ENCODE results near the gene SCARF2.

DNA sequence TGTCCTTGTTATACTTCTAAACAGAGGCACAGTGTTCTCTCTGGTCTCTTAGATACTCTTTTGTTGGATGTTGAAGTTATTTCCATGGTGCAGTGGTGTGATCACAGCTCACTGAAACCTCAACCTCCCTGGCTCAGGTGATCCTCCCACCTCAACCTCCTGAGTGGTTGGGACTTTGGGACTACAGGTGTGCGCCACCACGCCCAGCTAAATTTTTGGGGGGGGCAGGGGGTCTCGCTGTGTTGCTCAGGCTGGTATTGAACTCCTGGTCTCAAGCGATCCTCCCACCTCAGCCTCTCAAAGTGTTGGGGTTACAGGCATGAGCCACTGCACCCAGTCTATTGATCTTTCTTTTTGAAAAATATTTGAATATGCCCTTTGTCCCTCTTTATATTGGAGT, 28.7 kb downstream of the SCARF2 start:
- no peak for TF ChIP-seq CTCF (IDR thresholded peaks at IDR 0.05)
- TF ChIP-seq POLR2A (IDR thresholded peaks at IDR 0.05): no peak

Data from esophagus squamous epithelium (tissue), 4 donors.